OCI-LY1 (cell line): ENCODE measurements around the gene TMEM151A.

ENCODE experiments used
- H2AFZ ChIP-seq: fragments of 200-600 bp; sonication (generic), shearing (Covaris generic); 2 replicates; pipeline ENCODE4 v1.6.0; 2014; ENCODE audit warnings: antibody characterized with exemption, mild to moderate bottlenecking, low read length
- H3F3A ChIP-seq: fragments of 200-600 bp; sonication (generic), shearing (Covaris generic); 2 replicates; pipeline ENCODE4 v1.6.0; 2014; ENCODE audit warnings: mild to moderate bottlenecking, antibody characterized with exemption, low read length, moderate library complexity; ENCODE audit not compliant: insufficient read depth
- H3K27ac ChIP-seq: fragments of 200-600 bp; sonication (generic); 2 replicates; pipeline ENCODE4 v1.5.1; 2014; ENCODE audit warnings: low read length, mixed run types, mild to moderate bottlenecking, low read depth; ENCODE audit not compliant: poor library complexity, severe bottlenecking
- H3K27me3 ChIP-seq: fragments of 200-600 bp; sonication (generic); 2 replicates; pipeline ENCODE4 v1.6.0; 2014; ENCODE audit warnings: antibody characterized with exemption, mild to moderate bottlenecking, low read length, moderate library complexity; ENCODE audit not compliant: insufficient read depth
- H3K36me3 ChIP-seq: fragments of 200-600 bp; sonication (generic); 2 replicates; pipeline ENCODE4 v1.6.1; 2014; ENCODE audit warnings: mild to moderate bottlenecking, antibody characterized with exemption, low read length, moderate library complexity, mixed read lengths; ENCODE audit not compliant: insufficient read depth
- H3K4me1 ChIP-seq: fragments of 200-600 bp; sonication (generic); 2 replicates; pipeline ENCODE4 v1.5.1; 2014; ENCODE audit warnings: mild to moderate bottlenecking, low read length, moderate library complexity; ENCODE audit not compliant: insufficient read depth, severe bottlenecking
- H3K4me2 ChIP-seq: fragments of 200-600 bp; sonication (generic), shearing (Covaris generic); 2 replicates; pipeline ENCODE4 v1.6.1; 2014; ENCODE audit warnings: low read length
- H3K4me3 ChIP-seq: fragments of 200-600 bp; sonication (generic); 2 replicates; pipeline ENCODE4 v1.5.1; 2014; ENCODE audit warnings: low read length, low read depth, mild to moderate bottlenecking, mixed read lengths; ENCODE audit not compliant: poor library complexity, severe bottlenecking
- H3K79me2 ChIP-seq: fragments of 200-600 bp; shearing (Covaris generic); 2 replicates; pipeline ENCODE4 v1.6.1; 2016; ENCODE audit warnings: mixed run types, low read length, mixed read lengths; ENCODE audit not compliant: insufficient read depth
- H3K9ac ChIP-seq: fragments of 200-600 bp; sonication (generic), shearing (Covaris generic); 2 replicates; pipeline ENCODE4 v1.6.1; 2014; ENCODE audit warnings: mild to moderate bottlenecking, low read length, mixed read lengths
- H3K9me2 ChIP-seq: fragments of 200-600 bp; sonication (generic), shearing (Covaris generic); 2 replicates; pipeline ENCODE4 v1.6.1; 2014; ENCODE audit warnings: low read depth, mild to moderate bottlenecking, low read length, mixed read lengths
- H3K9me3 ChIP-seq: fragments of 200-600 bp; shearing (Covaris generic); 2 replicates; pipeline ENCODE4 v1.6.1; 2014; ENCODE audit warnings: low read length, mixed read lengths
- H4K20me1 ChIP-seq: fragments of 200-600 bp; sonication (generic), shearing (Covaris generic); 2 replicates; pipeline ENCODE4 v1.6.0; 2016; ENCODE audit warnings: mild to moderate bottlenecking, low read length; ENCODE audit not compliant: insufficient read depth
- EZH2 ChIP-seq: fragments of 200-600 bp; sonication (generic), shearing (Covaris generic); IDR thresholded peaks from 2 replicates; pipeline ENCODE4 v1.8.0; 2017; ENCODE audit warnings: borderline replicate concordance, mixed run types, mild to moderate bottlenecking, antibody characterized with exemption, low read length, moderate library complexity, mixed read lengths
- TF ChIP-seq, protein P1 (sequence below): fragments of 200-600 bp; sonication (generic), shearing (Covaris generic); IDR thresholded peaks from 2 replicates; pipeline ENCODE4 v1.5.1; 2017; ENCODE audit warnings: mild to moderate bottlenecking, antibody characterized with exemption, low read length, moderate library complexity, mixed read lengths

Gene TMEM151A

DNA sequence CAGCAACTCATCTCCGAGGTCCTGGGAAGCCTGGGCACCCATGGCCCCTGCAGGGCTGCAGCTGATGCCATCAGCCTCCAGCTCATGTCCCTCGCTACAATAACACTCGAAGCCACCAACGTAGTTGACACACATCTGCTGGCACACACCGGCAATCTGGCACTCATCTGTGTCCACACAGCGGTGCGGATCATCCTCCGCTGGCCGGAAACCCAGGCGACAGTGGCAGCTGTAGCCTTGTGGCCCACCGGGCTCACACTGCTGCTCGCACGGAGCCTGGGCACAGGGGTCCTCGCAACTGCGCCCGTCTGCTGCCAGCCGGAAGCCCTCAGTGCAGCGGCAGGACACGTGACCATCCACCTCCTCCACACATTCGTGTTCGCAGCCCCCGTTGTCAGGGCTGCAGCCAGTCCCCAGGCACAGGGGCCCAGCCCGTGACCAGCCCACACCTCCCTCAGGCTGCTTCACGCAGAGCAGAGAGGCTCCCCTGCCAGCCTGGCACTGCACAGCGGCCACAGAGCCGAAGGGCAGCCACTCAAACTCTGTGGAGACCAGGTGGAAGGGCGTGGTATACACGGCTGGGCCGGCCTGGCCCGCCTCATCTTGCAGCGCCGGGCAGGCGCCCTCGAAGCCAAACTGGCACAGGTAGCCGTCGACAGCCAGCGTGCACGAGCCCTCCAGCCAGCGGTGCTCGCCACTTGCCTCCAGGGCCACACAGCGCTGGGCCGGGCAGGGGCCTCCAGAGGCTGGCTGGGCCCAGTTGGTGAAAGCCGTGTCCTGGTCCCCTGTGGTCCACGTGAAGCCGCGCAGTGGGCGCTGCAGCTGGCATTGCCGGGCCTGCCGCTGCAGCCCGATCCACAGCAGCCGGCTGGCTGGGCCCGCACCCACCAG, 24.5 kb downstream of the TMEM151A start:
- Histone ChIP-seq H3K4me3 (no peak overlapping the region), H3K27ac (no peak overlapping the region), H3K27me3 (no peaks in the 10 kb centered on the region), H3K9ac (no peak overlapping the region), H3K4me1 (peaks cover 40% of the 10 kb centered on the region), H3K36me3 (no peaks in the 10 kb centered on the region), H3F3A (no peaks in the 10 kb centered on the region), H3K4me2 (peak overlapping the region; percentile 65; the same call in 1 of the 2 replicates), H3K9me2 (no peaks in the 10 kb centered on the region), H2AFZ (no peak overlapping the region), H4K20me1 (no peaks in the 10 kb centered on the region), H3K79me2 (no peaks in the 10 kb centered on the region), H3K9me3 (no peaks in the 10 kb centered on the region)
- TF ChIP-seq, protein P1, sequence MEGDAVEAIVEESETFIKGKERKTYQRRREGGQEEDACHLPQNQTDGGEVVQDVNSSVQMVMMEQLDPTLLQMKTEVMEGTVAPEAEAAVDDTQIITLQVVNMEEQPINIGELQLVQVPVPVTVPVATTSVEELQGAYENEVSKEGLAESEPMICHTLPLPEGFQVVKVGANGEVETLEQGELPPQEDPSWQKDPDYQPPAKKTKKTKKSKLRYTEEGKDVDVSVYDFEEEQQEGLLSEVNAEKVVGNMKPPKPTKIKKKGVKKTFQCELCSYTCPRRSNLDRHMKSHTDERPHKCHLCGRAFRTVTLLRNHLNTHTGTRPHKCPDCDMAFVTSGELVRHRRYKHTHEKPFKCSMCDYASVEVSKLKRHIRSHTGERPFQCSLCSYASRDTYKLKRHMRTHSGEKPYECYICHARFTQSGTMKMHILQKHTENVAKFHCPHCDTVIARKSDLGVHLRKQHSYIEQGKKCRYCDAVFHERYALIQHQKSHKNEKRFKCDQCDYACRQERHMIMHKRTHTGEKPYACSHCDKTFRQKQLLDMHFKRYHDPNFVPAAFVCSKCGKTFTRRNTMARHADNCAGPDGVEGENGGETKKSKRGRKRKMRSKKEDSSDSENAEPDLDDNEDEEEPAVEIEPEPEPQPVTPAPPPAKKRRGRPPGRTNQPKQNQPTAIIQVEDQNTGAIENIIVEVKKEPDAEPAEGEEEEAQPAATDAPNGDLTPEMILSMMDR = no peak
- no peak for TF ChIP-seq EZH2

DNA sequence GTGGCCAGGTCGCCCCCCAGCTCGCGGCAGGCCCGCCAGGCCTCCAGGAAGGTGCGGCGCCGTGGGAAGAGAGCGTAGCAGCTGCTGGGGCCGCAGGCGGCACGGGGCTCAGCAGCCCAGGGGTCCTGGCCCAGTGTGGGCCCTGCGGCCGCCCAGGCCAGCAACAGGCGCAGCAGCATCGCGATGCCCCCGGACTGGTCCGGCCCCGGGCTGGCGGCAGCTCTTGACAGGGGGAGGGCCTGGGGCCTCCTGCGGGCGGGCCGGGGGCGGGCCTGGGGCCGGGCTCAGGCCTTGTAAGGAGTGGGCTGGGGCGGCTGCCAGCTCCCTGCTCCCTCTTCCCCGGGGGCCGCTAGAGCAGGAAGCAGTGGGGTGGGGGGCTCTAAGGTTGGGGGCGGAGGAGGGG, 25.2 kb downstream of the TMEM151A start, which contains the start of gene CD248:
TSS of gene CD248 (minus strand) at position 196 of the 403 bp plus-strand sequence. CDS start at position 179, 17 bp downstream.
- Histone ChIP-seq H4K20me1 (no peaks in the 10 kb centered on the region), H2AFZ (no peak within 1 kb of the TSS), H3K4me2 (peak within 1 kb of the TSS; percentile 65), H3K27me3 (no peaks in the 10 kb centered on the region), H3K9ac (peak within 1 kb of the TSS; percentile 62), H3K4me1 (peaks cover 40% of the 10 kb centered on the region), H3K79me2 (no peaks in the 10 kb centered on the region), H3K9me2 (no peaks in the 10 kb centered on the region), H3F3A (no peaks in the 10 kb centered on the region), H3K9me3 (no peaks in the 10 kb centered on the region), H3K36me3 (no peaks in the 10 kb centered on the region), H3K4me3 (peak within 1 kb of the TSS; percentile 19), H3K27ac (peak within 1 kb of the TSS; percentile 91)
- TF ChIP-seq, protein P1 = no peak
- no peak for TF ChIP-seq EZH2

DNA sequence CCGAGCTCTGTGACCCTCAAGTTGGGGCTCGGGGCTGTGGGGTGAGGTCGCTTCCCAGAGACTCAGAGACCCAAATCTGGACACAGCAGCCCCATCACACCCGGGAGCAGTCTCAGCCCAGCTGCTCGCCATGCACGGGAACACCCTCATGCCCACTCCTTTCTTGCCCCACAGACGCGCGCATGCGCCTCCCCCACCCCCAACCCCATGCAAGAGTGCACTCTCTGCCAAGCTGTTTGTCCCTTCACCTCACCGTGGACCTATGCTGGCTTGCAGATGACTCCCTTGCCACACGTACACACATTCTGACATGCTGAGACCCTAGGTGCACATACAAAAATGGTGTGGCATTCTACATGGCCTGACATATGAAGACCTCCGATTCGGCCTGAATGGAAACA, 25.6 kb downstream of the TMEM151A start:
- peak overlapping the region; percentile 19 for H3K4me3 ChIP-seq
- TF ChIP-seq EZH2 = no peak
- TF ChIP-seq, protein P1 = no peak

More for the DNA sequence above, 25.6 kb downstream of the TMEM151A start:
- Histone ChIP-seq H3K4me2 (peak overlapping the region; percentile 65), H3K9ac (peak overlapping the region; percentile 62), H3K36me3 (no peaks in the 10 kb centered on the region), H2AFZ (no peak overlapping the region), H4K20me1 (no peaks in the 10 kb centered on the region), H3K27ac (peak overlapping the region; percentile 91), H3K4me1 (peaks cover 41% of the 10 kb centered on the region), H3K9me3 (no peaks in the 10 kb centered on the region), H3F3A (no peaks in the 10 kb centered on the region), H3K9me2 (no peaks in the 10 kb centered on the region), H3K27me3 (no peaks in the 10 kb centered on the region), H3K79me2 (no peaks in the 10 kb centered on the region)
